Muscle of back (tissue), 10 donors: ENCODE data around the gene SNUPN. TPM values are rescaled to one million over a fixed set of nuclear protein-coding genes. Genes with fewer than 3 reads are reported as not detected.

Experiments
- polyA plus RNA-seq, 10 donors: library from polyadenylated mRNA; unstranded; fragments of 120-200 nt; gene quantifications; one replicate each; pipeline ENCODE4 v1.2.1, GENCODE V29; 2013; ENCODE audit not compliant: insufficient read length in 10 of 10

The SNUPN gene
- polyA plus RNA-seq, 10 donors, result 16.7 to 25.5 (median 20.2) TPM

Other genes with a start within 250 kb of the SNUPN start
- 10 to 100 TPM; 25.7 to 38.3 (median 30.4) TPM for gene SIN3A, start 174.0 kb downstream of the SNUPN start, polyA plus RNA-seq
- 10 to 100 TPM; 18.9 to 35.2 (median 23.8) TPM for gene PTPN9, start 46.4 kb downstream of the SNUPN start, polyA plus RNA-seq
- 10 to 100 TPM; 25.1 to 38.3 (median 31.1) TPM for gene IMP3, start 14.5 kb upstream of the SNUPN start, polyA plus RNA-seq
- gene SNX33, start 22.2 kb upstream of the SNUPN start, polyA plus RNA-seq, result 10 to 100 TPM; 12.4 to 19.3 (median 15.1) TPM
- gene CSPG4, start 87.1 kb upstream of the SNUPN start, polyA plus RNA-seq, result 10 to 100 TPM; 47.8 to 91.9 (median 81.5) TPM
- 10 to 100 TPM; 44.0 to 64.5 (median 56.1) TPM for gene UBE2Q2, start 217.7 kb upstream of the SNUPN start, polyA plus RNA-seq